HG02759 (cell line): ENCODE measurements around the gene RNF17.
"Not testable (repeated sequence)": the region's sequence is repeated elsewhere in the genome, so short reads cannot be mapped to it uniquely, and the experiment has no call there.

Experiments used
- ATAC-seq: cut with Tn5 transposase; IDR thresholded peaks from one replicate; pipeline ENCODE4 v1.9.1; 2021; ENCODE audit warnings: mild to moderate bottlenecking, moderate library complexity; ENCODE audit not compliant: unreplicated experiment

Gene RNF17

DNA sequence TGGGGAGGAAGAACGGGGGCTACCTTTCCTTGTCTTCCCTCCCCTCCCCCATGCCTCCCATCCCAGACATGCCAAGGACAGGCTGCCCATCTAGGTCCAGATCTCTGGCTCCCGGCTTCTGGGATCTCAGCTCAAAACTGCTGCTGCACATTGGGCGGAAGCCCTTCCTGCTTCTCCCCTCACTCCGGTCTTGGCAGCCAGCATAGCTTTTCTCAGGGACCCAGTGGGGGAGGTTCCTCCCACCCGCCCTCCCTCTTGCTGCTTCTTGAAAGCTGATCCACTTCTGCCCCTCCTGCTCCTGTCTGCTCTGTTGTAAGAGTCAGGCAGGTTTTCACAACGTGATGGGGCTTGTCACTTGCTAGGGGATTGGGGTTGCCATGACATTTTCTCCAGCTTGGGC, 21.7 kb upstream of the RNF17 start:
- no peak for ATAC-seq

DNA sequence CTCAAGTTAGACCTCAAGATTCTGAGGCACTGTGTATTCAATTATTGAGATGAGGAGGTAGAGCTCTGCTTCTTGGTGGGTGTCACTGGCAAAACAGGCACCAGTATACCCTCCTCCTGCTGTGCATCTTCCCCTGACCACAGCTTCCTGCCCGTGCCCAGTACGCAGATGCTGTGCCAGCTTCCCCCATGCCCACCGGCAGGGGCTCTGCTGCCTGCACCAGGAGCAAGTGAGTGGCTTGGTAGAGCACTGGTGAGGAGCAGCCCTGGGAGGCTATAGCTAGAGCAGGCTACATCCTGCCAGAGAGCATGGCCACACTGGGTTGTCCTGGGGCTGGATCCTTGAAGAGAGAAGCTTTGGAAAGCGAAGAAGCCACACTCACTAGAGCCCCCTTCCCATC, 21.0 kb upstream of the RNF17 start:
- no peak for ATAC-seq

DNA sequence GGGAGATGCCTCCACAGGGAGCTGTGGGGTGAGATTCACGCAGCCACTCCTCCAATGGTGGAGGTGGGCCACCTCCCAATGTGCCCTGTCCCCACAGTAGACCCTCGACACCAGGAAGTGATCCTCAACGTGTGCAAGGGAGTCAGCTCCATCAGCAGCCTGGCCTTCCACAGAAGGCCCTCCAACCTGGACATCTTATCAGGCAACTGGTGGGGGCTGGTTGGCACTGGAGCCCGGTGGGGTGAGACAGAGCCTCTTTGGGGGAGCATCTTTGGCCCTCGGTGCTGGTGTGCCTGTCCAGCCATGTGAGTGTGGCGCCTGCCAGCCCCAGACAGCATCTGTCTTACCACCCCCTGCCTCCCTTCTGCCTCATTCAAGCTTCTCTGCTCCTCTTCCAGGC, 19.7 kb upstream of the RNF17 start:
- ATAC-seq: no peak

DNA sequence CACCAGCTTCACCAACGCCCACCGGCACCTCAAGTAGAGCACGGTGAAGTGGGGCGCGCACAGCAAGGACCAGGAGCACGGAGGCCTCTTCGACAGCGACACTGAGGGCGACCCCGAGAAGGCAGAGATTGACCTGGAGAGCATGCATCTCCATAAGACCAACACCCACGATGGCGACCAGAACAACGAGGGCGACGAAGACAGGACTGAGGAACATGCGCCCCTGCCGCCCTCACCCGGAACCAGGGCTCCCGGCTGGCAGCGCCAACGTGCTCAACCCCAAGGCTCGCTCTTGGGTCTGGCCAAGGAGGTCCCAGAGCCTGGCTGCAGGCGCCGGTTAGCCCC, 18.5 kb upstream of the RNF17 start:
- no peak for ATAC-seq

DNA sequence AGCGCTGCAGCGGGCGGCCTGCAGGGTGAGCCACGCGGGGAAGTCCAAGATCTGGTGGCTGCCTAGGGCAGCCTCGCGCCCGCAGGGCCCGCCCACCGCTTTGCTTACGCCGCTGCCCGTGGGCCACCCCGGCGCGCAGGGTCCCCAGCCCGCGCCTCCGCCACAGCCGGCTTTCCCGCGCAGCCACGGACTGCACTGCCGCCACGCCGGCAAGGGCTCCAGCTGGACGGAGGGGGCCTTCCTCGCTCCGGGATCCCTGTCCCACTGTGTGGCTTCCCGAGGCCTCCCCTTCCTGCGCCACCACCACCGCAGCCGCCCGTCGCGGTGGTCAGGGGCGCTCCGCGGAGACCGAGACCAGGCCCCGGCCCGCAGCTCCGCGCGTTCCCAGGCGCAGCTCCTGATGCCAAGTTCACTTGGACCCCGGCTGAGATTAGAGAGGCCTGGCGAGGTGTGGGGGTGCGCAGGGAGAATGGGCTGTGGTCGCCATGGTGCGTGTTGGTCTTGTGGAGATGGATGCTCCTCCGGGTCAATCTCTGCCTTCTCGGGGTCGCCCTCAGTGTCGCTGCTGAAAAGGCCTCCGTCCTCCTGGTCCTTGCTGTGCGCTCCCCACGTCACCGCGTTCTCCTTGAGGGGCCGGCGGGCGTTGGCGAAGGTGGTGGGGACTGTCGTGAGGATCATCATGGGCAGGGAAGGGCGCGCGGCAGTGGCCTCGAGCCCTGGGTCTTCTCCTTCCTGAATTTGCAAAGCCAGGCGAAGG, 17.9 kb upstream of the RNF17 start:
- no peak for ATAC-seq

DNA sequence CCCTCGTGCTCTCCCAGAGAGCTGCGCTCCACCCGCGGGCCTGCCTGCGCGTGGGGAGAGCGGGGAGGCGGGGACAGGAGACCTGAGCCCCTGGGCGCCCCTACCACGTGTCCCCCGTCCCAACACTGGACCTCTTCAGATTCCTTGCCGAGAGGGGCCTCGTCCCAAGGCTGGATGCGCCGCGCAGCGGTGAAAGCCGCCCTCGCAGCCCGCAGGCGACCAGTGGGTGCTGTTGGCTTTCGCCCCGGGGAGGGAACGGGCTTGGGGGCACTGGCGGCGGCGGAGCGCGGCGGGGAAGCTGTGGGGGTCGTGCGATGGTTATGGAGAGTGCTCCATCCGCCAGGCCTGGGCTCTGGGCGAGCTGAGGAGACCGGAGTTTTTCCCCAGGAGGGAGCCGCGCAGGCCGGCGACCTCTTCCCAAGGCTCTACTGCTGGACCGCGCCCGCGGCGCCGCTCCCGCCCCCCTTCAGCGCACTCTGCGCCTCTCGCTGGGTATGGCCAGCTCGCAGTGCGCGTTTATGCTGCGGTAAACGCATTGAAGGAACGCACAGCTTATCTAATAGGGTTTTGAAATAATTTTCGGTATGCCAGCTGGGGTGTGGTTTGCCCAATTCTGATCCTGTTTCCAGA, 17.2 kb upstream of the RNF17 start:
- no peak for ATAC-seq

DNA sequence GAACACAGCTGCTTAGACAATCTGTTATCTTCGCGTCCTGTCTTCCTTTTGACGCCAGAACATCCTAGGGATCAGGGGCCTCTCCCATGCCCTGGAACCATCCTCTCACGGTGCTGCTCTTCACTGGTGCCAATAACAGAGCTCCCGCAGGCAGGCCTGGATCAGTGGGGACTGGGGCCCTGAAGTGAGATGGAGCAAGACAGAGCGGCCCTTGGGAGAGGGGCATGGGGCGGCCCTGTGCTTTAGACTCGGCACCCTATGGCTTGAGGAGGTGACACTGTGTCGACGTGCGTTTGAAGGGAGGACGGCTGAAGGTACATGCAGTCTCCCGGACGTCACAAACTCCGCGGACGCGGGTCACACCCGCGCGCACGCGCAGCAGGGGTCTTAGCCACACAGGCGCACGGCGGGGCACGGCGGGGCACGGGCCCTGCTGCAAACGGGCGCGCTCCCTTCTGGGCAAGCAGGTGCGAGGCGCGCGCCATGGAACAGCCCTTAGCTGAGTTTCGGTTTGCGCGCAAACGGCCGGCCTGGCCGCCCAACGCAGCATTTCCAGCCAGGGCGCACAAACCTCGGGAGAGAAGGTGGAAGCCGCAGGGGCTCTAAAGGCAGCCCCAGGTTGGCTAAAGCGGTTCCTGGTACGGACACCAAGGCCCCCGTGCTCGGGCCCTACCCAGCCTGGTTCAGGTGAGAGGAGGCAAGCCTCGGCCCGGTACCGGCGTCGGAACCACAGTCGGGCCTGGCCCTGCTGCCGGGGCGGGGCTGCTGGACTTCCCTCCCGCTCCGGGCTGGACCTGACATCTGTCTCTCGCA, 16.5 kb upstream of the RNF17 start:
- ATAC-seq: no peak

DNA sequence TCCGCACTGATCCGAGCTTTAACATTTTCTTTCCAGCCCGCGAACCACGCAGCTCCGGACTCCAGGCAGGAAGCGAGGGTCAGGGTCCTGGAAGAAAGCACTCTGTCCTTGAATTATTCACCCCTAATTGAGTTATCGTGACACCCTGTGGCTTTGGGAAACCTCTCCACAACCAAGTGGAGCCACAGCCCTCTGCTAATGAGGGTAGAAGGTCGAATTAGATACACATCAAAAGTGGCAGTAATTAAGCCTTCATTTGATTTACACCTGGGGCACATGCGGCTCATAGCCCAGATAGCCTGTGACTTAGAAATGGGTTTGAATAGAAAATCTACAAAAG, 15.9 kb upstream of the RNF17 start:
- ATAC-seq: no peak

DNA sequence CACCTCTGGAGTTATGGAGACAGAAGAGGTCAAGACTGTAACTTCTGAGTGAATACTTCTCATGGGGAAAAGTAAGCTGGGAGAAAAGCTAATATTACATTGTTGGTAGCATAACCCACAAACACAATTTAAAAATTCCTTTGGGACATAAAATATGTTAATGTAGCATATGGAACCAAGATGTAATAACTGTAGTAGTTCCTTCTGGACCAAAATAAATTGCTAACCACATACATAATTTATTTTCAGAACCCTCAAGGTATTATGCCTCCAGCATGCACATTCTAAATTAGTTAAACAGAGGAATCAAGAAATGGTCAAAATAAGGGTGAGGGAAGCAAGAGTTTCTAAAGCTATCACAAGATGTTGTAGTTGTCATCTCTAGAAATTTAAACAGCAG, 4.8 kb upstream of the RNF17 start:
- ATAC-seq: no peak

DNA sequence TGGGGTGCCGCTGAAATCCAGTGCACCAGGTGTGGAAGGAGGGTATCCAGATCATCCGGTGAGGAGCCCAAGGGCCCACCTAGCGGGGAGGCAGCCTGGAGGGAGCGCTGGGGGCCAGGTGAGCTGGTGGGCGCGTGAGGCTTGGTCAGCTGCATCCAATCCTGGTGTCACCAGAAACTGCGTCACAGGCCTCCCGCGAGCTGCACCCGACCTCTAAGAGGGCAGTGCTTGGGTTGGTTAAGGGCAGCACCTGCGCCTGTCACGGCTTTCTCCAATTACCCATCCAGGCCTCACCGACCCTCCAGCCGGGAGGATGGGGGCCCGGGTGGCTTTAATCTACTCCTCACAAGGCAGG, 284 bp downstream of the RNF17 start:
- no peak for ATAC-seq

DNA sequence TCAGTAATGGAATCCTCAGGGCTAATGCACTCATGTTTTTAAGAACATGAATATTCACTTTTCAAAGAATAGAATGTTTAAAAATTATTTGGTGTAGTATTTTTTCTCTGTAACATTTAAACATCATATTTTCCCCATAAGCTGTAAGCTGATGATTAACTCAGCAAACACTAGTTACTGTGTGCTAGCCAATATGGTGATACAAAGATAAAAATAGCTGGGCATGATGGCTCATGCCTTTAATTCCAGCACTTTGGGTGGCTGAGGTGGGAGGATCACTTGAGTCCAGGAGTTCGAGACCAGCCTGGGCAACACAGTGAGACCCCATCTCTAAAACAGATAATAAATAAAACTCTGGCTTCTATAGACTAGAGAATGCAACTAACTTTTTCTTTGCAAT, 13.2 kb downstream of the RNF17 start:
- ATAC-seq: no peak

DNA sequence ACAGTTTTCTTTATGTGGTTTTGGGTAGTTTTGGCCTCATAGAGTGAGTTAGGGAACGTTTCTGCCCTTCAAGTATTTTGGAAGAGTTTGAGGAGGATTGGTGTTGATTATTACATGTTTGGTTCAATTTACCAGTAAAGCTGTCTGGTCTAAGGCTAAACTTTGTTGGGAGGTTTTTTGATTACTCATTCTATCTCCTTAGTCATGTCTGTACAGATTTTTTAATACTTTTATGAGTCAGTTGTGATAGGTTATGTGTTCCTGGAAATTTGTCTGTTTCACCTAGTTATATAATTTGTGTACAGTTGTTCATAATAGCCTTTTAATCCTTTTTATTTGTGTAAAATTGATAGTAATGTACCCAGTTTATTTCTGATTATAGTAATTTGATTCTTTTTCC, 20.4 kb downstream of the RNF17 start:
- no peak for ATAC-seq

DNA sequence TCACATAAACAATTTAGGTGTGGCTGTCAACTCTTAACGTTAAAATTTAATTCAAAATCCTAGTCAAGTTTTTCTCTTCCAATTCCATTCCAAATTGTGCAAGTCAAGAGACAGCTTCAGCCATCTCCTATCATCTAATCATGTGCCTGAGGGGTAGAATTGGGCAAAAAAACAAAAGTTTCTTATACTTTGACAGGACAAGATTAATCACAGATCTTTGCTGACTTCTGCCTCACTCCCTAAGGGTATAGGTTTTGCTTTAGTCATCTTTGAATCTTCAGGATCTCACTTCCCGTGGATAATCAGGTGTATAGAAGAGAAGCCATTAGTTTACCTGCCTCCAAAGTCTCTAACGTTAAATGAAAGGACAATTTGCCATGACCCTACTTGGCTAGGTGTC, 24.6 kb downstream of the RNF17 start:
- no peak for ATAC-seq

DNA sequence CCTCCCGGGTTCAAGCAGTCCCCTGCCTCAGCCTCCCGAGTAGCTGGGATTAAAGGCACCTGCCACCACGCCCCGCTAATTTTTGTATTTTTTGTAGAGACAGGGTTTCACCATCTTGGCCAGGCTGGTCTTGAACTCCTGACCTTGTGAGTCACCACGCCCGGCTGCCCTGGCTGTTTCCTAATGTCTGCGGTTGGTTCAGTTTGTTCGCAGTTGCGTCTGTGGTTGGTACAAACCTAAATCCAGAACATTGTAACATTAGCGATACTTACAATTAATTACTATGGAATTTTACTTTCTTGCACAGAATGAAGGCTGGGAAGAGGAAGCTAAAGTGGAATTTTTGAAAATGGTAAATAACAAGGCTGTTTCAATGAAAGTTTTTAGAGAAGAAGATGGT, 38.1 kb downstream of the RNF17 start:
- no peak for ATAC-seq

DNA sequence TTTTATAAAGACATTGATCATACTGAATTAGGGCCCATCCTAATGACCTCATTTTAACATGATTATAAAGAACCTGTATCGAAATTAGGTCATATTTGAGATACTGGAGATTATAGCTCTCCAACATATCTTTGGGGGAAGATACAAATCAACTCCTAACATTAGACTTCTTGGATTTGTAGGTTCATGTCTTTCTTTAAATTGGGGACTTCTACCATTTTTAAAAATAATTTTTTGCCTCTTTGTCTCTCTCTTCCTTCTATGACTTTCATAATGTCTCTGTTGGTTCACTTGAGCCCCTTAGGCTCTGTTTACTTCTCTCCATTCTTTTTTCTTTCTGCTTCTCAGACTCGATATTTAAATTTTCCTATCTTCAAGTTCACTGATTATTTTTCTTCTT, 57.2 kb downstream of the RNF17 start:
- ATAC-seq: no peak

DNA sequence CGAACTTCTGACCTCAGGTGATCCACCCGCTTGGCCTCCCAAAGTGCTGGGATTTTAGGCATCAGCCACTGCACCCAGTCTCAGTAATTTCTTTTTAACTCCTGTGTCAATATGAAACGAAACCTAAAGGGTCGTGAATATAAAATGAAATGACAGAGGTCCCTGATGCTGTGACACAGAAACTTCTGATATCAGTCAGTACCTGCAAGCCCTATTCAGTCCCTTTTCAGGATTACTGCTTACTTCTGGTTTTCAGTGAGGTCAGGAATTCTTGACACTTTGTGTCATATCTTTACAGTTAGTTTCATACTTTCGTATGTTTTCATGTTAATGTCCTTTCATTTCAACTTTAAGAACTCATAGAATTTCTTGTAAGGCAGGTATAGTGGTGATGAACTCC, 58.7 kb downstream of the RNF17 start:
- ATAC-seq: no peak

DNA sequence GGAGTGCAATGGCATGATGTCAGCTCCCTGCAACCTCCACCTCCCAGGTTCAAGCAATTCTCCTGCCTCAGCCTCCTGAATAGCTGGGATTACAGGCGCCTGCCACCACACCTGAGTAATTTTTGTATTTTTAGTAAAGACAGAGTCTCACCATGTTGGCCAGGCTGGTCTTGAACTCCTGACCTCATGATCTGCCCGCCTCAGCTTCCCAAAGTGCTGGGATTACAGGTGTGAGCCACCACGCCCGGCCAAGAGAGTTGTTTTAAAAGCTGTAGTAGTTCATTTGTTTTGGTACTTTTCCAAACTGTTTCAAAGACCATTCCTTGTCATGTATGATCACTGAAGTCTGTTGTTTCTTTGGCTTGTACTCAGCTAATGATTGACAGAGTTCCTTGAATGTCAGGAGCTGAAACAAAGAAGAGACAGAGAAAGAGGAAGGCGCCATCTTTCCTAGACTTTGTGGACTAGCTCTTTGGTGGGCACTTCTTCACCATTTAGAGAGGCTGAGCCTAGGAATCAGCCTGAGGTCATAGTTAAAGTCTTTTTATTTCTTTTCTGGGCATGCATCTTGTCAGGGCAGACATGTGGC, 59.2 kb downstream of the RNF17 start:
- not testable (repeated sequence) for ATAC-seq

DNA sequence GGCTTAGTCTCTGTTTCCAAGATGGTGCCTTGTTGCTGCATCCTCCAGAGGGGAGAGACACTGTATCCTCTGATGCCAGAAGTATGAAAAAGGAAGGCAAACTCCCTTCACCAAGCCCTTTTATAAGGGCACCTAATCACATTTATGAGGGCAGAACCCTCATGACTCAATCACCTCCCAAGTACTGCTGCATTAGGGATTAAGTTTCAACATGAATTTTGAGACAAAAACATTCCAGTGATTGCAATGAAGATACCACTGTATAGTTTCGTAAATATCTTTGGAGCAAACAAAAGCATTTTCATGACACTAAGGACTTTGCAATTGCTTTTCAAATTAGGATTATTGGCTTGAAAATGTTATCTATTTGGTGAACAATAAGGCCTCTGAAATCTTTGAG, 63.8 kb downstream of the RNF17 start:
- ATAC-seq: no peak

DNA sequence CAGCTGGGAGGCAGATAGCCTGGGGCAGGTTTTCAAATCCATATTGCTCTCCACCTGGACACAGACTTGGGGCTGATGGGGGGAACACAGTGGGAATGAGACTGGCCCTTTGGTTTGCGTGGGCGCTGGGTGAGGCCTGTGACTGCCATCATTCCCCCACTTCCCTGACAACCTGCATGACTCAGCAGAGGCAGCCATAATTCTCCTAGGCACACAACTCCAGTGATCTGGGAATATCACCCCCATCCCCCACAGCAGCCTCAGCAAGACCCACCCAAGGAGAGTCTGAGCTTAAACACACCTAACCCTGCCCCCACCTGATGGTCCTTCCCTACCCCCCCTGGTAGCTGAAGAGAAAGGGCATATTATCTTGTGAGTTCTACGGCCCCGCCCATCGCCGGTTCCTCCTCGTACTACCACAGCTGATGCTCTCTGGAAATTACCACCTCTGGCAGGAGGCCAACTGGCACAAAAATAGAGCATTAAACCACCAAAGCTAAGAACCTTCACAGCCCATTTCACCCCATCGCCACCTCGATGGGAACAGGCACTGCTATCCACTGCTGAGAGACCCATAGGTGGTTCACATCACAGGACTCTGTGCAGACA, 71.0 kb downstream of the RNF17 start:
- ATAC-seq: no peak

DNA sequence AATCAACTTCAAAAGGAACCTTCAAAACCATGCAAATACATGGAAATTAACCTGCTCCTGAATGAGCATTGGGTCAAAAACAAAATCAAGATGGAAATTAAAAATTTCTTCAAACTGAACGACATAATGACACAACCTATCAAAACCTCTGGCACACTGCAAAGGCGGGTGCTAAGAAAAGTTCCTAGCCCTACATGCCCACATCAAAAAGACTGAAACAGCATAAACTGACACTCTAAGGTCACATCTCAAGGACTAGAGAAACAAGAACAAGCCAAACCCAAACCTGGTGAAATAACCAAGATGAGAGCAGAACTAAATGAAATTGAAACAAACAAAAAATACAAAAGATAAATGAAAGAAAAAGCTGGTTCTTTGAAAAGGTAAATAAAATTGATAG, 73.6 kb downstream of the RNF17 start:
- ATAC-seq: not testable (repeated sequence)

DNA sequence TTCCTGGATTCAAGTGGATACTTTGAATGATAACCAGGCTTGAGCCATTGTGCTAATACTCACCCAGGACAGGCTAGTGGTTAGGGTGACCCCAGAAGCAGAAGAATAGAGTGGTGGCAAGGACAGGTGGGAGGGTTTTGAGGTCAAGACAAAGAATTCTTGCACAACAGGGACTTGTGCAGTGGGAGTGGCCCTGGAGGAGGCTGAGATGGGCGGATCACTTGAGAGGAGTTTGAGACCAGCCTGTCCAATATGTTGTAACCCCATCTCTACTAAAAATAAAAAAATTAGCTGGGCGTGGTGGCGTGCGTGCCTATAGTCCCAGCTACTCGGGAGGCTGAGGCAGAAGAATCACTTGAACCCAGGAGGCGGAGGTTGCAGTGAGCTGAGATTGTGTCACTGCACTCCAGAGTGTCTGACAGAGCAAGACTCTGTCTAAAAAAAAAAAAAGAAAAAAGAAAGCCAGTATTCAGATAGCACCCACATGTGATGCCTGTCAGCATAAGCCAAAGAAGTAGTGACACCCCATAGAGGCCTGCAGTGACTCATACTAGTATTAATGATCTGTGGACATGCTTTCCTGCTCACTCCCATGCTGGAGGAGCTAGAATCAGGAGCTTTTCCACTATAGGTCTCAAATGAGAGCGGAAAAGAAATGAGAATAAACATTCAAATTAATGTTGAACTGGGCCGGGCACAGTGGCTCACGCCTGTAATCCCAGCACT, 78.7 kb downstream of the RNF17 start:
- ATAC-seq: no peak
